SHP77 (cell line): ENCODE data around the gene SFTPD.
"Not testable (repeated sequence)": the region's sequence is repeated elsewhere in the genome, so short reads cannot be mapped to it uniquely, and the experiment has no call there.

Source experiments
- DNase-seq, 2 experiments: peaks; one replicate each; lab custom pipeline; 2025; lab: John Stamatoyannopoulos, UW

SFTPD gene

DNA sequence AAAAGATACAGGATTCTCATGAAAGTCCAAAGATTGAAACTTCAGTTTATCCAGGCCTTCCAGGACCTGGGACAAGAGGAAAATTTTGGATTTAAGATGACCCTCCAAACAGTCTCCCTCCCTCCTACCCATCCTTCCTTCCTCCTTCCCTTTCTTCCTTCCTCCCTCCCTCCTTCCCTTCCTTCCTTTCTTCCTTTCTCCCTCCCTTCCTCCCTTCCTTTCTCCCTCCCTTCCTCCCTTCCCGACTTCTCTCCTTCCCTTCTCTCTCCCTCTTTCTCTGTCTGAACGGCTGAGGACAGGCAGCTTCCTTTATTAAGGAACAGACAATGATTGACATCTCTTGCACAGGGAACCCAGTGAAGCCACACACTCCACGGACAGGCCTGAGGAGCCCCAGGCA lies 23.3 kb downstream of the SFTPD start:
- no peak for DNase-seq

- no peak for DNase-seq
Observed at GRCh38 chr10:79923669-79924068, 25.2 kb downstream of the SFTPD start.

- no peak for DNase-seq
Observed at GRCh38 chr10:79923145-79923544, 25.8 kb downstream of the SFTPD start.

DNA sequence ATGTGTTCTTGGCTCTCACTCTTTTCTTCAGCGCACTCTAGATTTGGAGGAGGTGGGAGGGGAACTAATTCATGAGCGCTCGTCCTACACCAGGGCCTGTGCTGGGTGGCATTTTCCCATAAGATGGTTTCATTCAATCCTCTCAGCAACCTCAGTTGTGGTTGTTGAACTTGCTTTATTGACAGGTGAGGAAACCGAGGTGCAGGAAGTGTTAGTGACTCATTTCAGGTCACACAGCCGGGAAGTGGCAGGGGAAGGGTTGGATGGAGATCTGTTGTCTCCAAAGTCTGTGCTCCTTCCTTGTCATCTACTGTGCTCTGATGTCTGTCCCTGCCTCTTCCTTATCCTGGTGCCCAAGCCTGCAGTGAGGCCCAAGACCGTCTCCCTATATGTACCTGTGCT lies 26.9 kb downstream of the SFTPD start:
- DNase-seq, result not testable (repeated sequence)

DNA sequence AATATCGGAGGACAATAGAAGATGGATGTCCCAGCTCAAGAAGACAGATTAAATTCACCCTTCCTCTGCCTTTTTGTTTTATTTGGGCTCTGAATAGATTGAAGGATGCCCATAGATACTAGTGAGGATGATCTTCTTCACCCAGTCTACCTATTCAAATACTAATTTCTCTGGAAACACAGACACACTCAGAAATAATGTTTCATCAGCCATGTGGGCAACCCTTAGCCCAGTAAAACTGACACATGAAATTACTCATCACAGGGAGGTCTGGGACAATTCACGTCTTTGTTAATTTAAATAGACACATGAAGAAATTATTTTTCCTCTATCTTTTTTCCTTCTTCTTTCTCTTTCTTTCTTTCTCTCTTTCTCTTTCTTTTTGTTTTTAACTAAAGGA lies 33.1 kb downstream of the SFTPD start:
- DNase-seq, result not testable (repeated sequence)

GRCh38 chr10:79914512-79914911 lies 34.4 kb downstream of the SFTPD start:
- not testable (repeated sequence) for DNase-seq

- DNase-seq, result no peak
Observed at GRCh38 chr10:79910836-79911235, 38.1 kb downstream of the SFTPD start.

GRCh38 chr10:79910344-79910743 lies 38.6 kb downstream of the SFTPD start:
- no peak for DNase-seq

GRCh38 chr10:79905322-79906314 lies 43.3 kb downstream of the SFTPD start:
- no peak for DNase-seq

GRCh38 chr10:79904671-79905321 lies 44.1 kb downstream of the SFTPD start:
- DNase-seq, result no peak

DNA sequence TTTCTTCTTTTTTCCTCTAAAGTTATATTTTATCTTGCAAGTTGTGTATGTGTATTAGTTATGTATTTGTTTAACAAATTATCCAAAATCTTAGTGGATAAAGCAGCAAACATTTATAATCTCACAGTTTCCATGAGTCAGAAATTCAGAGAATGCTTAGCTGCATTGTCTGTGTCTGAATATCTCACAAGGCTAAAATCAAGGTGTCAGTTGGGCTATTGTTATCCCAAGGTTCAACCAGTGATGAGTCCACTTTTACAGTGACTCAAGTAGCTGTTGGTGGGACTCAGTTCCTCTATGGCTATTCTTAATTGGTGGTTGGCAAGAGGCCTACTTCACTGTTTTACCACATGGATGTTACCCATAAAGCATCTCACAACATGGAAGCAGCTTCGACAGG lies 47.3 kb downstream of the SFTPD start:
- DNase-seq, result not testable (repeated sequence)

DNA sequence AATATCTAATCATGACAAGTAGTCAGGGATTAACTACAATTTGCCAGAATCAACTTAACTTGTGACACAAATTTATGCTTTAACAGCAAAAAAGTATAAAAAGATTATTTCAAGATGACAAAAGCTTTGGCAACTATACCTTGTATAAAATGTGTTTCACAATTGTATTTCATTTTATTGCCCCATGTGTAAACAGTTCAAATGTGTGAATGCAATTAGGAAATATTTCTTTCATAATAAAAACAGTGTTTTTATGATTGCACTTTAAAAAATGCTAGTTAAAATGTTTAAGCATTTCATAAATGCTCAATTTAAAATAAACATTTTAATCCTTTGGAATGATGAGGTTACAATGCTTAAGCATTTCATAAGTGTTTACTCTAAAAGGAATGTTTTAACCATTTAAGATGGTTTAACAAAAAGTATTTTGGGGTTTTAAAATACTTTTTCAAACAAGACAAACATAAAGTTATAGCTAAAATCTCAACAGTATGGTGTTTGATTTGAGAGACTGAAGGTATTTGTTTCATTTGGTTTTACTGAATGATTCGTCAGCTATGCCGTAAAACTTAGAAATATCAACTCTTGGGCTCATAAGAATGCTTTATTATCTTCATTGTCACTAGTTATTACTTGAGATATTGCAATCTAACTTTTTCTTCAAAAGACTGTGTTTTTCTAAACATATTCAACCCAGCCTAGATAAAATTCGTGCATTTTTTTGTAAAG lies 50.1 kb downstream of the SFTPD start:
- no peak for DNase-seq

DNA sequence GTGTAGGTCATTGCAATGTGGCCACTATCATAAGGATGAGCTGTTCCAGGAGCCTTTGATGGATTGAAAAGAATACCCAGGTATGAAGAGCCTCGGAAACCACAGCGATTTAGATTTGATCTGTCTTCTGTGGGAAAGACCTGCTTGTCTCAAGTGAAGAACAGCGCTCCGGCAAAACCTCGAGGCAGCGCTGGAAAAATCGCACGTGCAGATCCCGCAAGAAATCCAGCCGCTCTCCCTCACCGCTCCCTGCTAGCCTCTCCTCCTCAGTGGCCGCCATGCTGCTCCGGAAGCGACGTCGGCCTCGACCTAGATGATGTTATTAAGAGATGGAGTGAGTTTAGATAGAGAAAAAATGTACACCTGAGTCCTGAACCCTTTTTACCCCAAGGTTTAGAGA lies 56.0 kb downstream of the SFTPD start:
- not testable (repeated sequence) for DNase-seq

GRCh38 chr10:79890469-79890868 lies 58.4 kb downstream of the SFTPD start:
- DNase-seq, result no peak

- not testable (repeated sequence) for DNase-seq
Observed at GRCh38 chr10:79888984-79889383, 59.9 kb downstream of the SFTPD start.
